SIG-M5 (cell line): ENCODE results near the gene NLRC4.
"Not testable (repeated sequence)": the region's sequence is repeated elsewhere in the genome, so short reads cannot be mapped to it uniquely, and the experiment has no call there.

ENCODE experiments used
- DNase-seq: peaks from one replicate; lab custom pipeline; 2025; lab: John Stamatoyannopoulos, UW

Gene NLRC4

GRCh38 chr2:32264422-32265105 is at the start of gene NLRC4:
Gene NLRC4 (minus strand): TSS chr2:32264886. CDS start chr2:32256775, 8,111 bp downstream.
- peak; percentile 89 for DNase-seq

- no peak for DNase-seq
These were observed 45.9 kb upstream of the NLRC4 start for GRCh38 chr2:32310577-32310976.

- DNase-seq = not testable (repeated sequence)
These were observed 29.4 kb upstream of the NLRC4 start for GRCh38 chr2:32293966-32294562.

GRCh38 chr2:32293493-32293892 is 28.8 kb upstream of the NLRC4 start:
- not testable (repeated sequence) for DNase-seq

- no peak for DNase-seq
These were observed 27.1 kb upstream of the NLRC4 start for GRCh38 chr2:32291746-32292145.

- DNase-seq = no peak
These were observed 25.3 kb upstream of the NLRC4 start for GRCh38 chr2:32290000-32290339.

- DNase-seq = peak; percentile 10
These were observed 24.7 kb upstream of the NLRC4 start for GRCh38 chr2:32289165-32289999.

GRCh38 chr2:32284321-32284720 is 19.6 kb upstream of the NLRC4 start:
- no peak for DNase-seq

GRCh38 chr2:32278478-32278853 is 13.8 kb upstream of the NLRC4 start:
- no peak for DNase-seq

- peak; percentile 73 for DNase-seq
These were observed 13.2 kb upstream of the NLRC4 start, which contains the start of gene YIPF4 for GRCh38 chr2:32277674-32278477. Gene YIPF4 (plus strand): TSS chr2:32277904. CDS start chr2:32278156, 252 bp downstream.

GRCh38 chr2:32277363-32277673 is 12.6 kb upstream of the NLRC4 start:
- DNase-seq = no peak

GRCh38 chr2:32275790-32276189 is 11.1 kb upstream of the NLRC4 start:
- not testable (repeated sequence) for DNase-seq

GRCh38 chr2:32274289-32274688 is 9.6 kb upstream of the NLRC4 start:
- no peak for DNase-seq

GRCh38 chr2:32272279-32272678 is 7.6 kb upstream of the NLRC4 start:
- no peak for DNase-seq

GRCh38 chr2:32271063-32271462 is 6.4 kb upstream of the NLRC4 start:
- no peak for DNase-seq

GRCh38 chr2:32262105-32262504 is 2.6 kb downstream of the NLRC4 start:
- DNase-seq = peak; percentile 72

GRCh38 chr2:32260376-32260775 is 4.3 kb downstream of the NLRC4 start:
- DNase-seq = no peak

- DNase-seq = no peak
These were observed 6.4 kb downstream of the NLRC4 start for GRCh38 chr2:32258242-32258641.

GRCh38 chr2:32250290-32250689 is 14.4 kb downstream of the NLRC4 start:
- DNase-seq = no peak

GRCh38 chr2:32249731-32250236 is 14.9 kb downstream of the NLRC4 start:
- no peak for DNase-seq

- DNase-seq = no peak
These were observed 16.4 kb downstream of the NLRC4 start for GRCh38 chr2:32248299-32248698.

- no peak for DNase-seq
These were observed 17.8 kb downstream of the NLRC4 start for GRCh38 chr2:32246911-32247310.
